SKM-1 treated with dmso at 0.1 percent for 144 hours (cell line): ENCODE measurements around the gene ATF7IP.

Experiments used
- DNase-seq: peaks from one replicate; lab custom pipeline; 2025; ENCODE audit not compliant: unreplicated experiment; lab: John Stamatoyannopoulos, UW

Gene ATF7IP

DNA sequence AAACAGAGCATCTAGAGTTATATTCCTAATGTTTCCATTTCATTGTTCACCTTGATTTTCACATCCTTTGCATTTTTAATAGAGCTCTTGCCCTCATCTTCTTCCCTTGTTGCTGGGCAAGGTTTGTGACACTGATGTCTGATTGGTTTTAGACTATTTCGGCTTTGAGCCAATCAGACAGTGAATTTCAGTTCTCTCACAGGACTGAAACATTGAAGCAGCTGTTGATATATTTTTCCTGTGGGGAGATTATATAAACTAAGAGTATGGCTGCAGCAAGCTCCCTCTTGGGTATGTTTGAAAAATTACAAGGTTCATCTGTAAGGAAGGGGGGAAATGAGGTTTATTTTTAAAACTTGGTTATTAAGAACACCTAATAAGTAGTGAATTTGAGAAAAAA, 51.2 kb downstream of the ATF7IP start:
- peak; percentile 21 for DNase-seq

DNA sequence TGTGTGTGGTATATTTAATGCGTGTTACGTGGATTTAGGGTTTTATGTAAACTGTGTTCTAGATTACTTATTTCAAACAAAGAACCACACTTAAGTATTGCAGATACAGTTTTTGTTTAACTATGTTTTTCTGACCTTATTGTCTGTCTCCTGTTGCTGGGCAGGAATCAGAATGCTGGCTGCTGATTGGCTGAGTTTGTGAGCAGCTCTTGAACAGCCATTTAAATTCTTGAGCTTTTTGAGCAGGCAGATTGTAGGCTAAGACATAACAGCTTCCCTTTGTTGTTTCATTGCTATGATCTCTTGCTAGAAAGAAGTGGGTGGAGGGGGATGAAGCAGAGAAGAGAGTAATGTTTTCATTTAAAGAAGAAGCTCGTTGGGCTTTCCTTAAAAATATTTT, 52.2 kb downstream of the ATF7IP start:
- DNase-seq = peak; percentile 11

DNA sequence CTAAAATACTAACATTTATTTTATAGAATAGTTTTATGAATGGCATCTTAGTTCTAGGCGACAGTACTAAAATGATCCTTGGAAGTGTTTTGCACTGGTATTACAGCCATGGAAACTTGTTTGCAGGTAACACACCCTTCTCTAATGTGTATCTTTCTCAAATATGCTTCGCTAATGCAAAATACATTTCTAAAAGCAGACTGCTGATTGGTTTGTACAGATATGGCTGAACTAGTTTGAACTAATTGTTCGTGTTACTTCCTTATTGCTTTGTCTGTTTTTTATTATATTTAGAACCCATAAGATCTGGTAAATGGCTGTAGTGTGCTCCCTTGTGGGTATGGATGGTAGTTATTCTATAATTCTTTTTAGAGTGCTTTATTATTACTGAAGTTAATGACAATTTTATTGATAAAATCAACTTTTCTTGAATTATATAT, 53.0 kb downstream of the ATF7IP start:
- no peak for DNase-seq

DNA sequence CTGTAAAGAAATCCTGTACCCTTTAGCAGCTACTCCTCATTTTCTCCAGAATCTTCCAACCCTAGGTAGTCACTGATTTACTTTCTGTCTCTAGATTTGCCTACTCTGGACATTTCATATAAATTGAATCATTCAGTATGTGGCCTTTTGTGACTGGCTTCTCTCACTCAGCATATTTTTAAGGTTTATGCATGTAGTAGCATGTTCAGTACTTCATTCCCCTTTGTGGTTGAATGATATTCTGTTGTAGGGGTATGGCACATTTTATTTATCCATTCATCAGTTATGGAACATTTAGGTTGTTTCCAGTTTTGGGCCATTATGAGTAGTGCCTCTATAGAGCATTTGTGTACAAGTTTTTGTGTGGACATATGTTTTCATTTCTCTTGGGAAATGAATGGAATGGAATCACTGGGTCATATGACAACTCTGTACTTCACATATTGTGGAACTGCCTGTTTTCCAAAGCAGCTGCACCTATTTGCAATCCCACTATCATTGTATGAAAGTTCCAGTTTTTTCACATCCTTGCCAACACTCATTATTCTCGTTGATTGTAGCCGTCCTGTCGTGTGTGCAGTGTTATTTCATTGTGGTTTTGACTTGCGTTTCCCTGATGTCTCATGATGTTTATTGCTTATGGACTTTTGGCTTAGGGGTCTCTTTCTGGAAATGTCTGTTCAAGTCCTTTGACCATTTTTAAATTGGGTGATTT, 57.2 kb downstream of the ATF7IP start:
- no peak for DNase-seq

DNA sequence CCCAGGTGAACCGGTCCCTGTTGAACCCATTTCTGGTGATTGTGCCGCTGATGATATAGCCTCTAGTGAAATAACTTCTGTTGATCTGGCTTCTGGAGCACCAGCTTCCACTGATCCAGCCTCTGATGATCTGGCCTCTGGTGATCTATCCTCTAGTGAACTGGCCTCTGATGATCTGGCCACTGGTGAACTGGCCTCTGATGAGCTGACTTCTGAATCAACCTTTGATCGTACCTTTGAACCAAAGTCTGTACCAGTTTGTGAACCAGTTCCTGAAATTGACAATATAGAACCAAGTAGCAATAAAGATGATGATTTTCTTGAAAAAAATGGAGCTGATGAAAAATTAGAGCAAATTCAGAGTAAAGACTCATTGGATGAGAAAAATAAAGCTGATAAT, 59.1 kb downstream of the ATF7IP start:
- no peak for DNase-seq

DNA sequence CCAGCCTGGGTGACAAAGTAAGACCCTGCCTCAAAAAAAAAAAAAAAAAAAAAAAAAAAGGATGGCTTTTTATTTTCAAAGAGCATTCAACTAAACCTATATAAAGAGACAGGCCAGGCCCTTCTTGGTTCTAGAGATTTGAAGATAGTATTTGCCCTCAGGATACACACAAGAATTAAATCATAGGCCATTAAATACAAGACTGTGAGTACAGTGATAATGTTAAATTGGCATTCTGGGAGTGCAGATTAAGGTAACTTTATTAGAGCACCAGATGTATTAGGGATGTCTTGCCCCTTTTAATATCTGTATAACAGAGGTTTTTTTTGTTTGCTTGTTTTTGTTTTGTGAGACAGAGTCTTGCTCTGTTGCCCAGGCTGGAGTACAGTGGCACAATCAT, 61.3 kb downstream of the ATF7IP start:
- no peak for DNase-seq

DNA sequence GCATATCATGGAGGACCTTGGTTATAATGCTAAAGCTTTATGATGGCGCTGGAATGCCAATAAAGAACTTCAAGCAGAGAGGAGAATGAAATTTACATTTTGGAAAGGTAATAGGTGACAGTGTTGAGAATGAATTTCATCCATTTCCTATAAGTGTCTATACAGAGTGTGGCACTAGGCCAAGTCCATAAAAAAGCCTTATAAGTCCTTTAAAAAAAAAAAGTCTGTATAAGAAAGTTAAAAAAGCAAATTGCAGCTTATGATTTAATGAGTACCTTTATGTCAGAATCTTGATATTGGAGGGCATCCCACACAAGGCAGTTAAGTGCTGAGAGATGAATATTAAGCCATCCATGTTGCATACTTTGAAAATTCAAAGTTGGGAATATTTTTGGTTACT, 62.4 kb downstream of the ATF7IP start:
- DNase-seq = no peak

DNA sequence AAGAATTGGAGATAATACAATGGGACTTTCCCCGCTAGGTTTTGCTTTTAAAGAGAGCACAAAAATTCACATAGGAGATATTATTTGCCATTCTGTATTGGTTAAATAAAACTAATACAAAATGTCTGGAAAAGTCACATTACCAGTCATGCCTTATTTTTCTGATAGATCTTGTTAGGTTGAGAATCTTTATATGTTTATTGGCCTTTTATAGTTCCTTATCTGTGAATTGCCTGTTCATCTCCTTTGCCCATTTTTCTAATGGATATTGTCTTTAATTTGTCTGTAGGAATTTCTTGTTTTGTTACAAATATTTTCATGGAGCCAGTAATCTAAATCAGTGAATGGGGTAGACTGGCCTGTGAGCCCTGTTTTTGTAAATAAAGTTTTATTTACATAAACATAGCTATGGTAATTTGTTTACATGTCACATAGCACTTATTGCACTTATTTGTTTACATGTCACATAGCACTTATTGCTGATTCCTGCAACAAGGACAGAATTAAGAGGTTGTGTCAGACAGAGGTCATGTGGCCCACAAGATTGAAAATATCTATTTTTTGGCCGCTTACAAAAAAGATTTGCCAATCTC, 65.0 kb downstream of the ATF7IP start:
- DNase-seq = no peak

DNA sequence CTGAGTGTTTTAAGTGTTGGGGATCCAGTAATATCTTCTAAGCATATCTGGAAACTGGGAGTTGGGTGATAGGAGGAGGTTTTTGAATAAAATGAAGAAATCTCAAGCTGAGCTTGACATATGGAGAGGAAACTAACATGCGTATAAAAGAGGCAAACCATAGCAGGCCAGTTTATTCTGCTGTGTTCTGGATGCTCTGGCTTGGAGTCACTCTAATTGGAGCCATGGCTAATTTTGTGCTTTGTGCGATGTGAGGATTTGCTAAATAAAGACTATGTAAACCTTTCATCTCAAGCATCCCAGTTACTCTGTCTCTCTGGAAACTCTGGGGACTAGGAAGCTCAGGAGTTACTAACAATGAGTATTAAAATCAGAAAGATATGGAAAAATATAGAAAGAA, 66.5 kb downstream of the ATF7IP start:
- DNase-seq = no peak

DNA sequence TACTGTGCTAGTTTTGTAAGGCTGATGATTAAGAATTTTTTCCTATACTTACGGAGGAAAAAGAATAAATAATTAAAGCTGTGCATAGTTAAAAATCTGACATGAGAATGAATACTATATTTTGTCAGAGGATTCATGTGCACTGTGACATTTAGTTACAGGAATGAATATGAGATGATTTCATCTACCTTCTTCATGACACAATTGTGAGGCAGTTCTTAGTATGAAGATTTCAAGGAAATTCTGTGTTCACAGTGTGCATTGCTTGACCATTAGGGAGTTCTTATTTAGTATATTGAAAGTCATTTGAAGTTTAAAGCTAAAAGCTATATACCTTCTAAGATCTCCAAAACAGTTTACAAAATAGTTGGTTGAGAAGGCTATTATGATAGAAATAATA, 70.1 kb downstream of the ATF7IP start:
- DNase-seq = no peak

DNA sequence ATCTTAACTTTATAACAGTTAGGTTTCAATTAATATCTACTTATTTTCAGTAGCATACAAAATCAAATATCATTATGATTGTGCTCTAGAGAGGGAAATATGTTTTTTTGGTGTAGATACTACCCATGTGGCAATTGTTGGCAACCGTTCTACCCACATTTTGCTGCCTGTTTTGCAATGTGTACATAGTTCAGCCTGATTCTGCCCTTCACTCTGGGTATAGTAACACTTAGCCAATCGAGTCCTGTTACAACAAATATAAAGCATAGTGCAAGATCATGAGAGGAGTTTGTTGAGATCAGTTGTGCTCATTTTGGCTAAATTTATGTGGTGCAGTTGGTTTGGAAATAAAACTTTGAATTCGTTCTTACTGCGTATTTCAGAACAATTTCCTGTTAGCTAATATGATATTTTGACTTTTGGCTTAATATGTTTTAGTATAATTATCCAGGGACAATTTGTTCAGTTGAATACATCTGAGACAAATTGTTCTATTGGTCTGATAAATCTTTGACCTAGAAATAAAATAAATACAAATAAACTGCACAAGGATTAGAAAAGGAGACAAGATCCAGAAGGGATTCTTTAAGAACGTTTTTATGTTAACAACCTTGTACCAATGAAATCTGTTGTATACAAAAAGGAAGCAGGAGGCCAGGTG, 76.9 kb downstream of the ATF7IP start:
- DNase-seq = no peak

DNA sequence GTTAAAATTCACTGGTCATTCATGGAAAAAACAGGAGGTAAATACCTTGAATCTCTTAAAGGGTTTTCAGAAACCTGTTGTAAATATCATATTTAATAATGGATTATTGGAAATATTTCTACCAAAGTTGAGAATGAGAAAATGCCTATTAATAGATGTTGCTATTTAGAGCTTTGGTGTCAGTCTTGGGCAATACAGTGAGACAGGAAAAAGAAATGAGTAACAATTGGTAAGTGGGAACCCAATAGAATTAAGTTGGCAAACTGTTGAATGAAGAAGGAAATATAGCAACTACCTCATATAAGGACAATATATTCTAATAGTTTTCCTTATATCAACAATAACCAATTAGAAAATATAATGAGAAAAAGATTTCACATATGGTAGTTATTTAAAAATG, 78.0 kb downstream of the ATF7IP start:
- DNase-seq = no peak

DNA sequence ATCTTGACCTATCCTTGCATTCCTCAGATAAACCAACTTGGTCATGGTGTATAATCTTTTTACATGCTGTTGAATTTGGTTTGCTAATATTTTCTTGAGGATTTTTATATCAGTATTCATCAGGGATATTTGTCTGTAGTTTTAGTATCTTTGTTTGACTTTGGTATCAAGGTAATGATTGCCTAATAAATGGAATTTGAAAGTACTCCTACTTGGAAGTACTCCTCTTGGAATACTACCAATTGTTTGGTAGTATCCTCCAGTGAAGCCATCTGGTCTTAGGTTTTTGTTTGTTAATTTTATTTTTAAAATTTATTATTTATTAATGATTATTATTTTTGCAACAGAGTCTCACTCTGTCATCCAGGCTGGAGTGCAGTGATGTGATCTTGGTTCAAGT, 85.0 kb downstream of the ATF7IP start:
- DNase-seq = no peak

DNA sequence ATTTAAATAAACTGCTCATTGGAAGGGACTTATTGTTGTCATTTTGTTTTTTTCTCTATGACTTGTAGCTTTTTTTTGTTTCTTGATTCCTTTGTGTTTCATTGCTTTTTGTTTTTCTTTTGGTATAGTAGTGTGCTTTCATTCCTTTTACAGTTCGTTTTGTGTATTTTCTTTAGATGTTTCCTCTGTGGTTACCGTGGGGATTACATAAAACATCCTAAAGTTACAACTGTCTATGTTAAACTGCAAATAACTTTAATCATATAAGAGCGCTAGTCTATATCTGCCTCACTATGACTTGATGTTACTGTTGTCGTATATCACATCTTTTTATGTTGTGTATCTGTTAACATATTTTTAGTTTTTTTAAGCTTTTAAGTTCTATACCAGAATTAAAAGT, 86.9 kb downstream of the ATF7IP start:
- no peak for DNase-seq

DNA sequence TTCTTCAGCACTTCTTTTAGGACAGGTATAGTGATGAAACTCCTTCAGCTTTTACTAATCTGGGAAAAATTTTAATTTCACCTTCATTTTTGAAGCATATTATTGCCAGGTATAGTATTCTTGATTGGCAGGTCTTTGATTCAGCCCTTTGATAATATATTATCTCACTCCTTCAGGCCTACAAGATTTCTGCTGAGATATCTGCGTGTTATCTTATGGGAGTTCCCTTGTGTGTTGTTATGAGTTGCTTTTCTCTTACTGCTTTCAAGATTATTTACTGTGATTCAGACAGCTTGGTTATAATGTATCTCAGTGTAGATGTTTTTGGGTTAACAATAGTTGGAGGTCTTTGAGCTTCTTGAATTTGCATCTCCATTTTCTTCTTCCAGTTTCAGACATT, 87.4 kb downstream of the ATF7IP start:
- no peak for DNase-seq

DNA sequence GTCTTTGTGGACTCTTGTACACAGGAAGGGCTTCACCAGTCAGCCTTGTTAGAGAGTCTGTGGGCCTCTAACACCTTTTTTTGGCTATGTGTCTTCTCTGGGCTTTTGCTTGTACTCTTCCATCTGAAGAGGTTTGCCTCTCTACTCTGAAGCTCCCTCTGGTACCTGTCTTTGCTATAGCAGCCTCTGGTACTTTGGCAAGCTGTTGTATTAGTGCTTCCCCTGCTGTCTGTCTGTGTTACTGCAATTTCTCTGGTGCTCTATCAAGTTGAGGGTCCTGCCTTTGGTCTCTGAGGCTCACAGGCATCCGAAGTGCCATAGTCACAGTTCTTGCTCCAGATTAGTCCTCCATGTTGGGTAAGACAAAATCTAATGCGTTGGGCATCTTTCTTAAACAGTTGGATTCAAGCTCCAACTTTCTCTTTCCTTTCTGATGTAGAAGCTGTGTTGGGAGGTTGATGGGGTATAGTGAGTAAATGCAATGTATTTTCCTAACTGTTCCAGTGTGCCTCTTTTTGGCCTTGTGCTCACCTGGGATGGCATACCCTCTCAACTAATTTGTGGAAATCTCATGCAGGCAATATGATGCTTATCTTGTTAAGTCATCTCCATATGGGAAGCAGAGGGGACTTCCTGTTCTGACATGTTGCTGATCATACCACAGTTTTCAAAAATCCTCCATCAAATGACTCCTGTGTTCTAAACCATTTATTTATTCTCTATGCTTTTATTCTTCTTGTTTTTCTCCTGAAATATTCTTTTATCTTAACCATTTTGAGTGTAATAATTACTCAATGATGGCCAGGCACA, 88.8 kb downstream of the ATF7IP start:
- peak; percentile 14 for DNase-seq

DNA sequence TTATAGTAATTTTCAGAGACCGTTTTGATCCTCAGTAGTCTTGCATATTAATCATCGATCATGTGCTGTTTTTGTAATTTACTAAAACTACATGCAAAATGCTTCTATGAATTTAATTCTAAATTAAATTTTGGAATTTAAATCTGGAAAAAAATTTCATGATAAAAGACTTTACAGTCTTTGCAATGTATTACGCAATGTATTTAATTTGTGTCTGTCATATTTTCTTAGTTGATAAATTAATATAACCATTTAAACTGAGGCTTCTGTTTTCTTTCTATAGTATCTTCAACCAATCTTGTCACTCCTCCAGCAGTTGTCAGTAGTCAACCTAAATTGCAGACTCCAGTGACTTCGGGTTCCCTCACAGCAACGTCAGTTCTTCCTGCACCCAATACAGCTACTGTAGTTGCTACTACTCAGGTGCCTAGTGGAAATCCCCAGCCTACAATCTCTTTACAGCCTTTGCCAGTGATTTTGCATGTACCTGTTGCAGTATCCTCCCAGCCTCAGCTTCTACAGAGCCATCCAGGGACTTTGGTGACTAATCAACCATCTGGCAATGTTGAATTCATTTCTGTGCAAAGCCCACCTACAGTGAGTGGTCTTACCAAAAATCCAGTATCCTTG, 94.8 kb downstream of the ATF7IP start:
- DNase-seq = no peak

DNA sequence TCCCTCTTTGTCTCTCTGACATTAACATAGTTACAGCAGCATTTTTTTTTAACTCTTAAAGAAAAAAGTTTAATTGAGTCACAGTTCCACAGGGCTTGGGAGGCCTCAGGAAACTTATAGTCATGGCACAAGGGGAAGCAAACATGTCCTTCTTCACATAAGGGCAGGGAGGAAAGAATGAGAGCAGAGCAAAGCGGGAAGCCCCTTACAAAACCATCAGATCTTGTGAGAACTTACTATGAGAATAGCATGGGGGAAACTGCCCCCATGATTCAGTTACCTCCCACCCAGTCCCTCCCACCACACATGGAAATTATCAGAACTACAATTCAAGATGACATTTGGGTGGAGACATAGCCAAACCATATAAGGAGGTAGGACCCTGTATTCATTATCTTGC, 106.0 kb downstream of the ATF7IP start:
- DNase-seq = no peak

DNA sequence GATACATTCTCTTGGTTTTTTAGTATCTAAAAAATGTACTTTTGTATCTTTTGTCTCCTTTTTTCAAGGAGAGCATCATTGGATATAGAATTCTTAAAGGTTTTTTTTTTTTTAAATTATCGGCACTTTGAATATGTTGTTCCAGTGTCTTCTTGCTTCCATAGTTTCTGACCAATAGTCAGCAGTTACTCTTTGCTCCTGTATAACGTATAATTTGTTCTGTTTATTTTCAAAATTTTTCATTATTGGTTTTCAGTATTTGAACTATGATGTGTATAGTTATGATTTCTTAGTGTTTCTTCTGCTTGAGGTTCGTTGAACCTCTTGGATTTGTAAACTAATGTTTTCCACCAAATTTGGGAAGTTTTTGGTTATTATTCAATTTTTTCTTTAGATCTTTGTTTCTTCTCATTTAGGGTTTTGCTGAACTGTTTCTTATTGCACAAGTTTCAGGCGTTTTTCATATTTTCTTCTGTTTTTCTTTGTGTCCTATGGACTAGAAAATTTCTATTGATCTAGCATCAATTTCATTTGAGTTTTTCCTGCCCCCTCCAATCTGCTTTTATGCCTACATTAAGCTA, 108.3 kb downstream of the ATF7IP start:
- DNase-seq = peak; percentile 0

DNA sequence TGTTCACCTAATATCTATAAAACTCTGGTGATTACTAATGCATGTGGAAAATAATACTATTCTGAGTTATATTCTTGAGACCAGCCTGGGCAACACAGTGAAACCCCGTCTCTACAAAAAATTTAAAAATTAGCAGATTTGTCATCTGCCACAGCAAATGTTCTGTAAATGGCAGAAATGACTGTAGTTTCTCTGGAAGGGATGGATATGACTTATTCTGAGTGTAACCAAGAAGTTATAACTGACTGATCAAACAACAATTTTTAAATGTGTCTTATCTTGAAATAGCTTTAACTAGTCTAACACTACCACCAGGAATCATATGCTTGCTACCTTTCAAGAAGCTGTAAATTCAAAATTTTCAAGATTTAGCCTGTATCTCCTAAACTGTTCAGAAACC, 113.5 kb downstream of the ATF7IP start:
- no peak for DNase-seq

DNA sequence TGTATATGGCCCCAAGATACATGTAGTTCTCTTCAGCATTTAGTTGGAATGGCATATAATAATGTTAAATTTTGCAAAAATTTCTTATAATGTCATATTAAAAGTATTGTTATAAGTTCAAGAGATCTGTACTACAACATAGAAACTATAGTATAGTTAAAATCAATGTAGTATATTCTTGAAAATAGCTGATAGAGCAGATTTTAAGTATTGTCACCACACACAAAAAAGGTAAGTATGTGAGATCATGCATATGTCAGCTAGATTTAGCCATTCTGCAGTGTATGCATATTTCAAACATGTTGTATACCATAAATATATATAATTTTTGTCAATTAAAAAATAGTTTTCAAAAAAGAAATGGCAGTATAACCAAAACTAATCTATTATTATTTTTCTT, 115.7 kb downstream of the ATF7IP start:
- DNase-seq = no peak
